ENCODE data around the gene NTN1.

GRCh38 chr17:9179602-9180001 is 158.3 kb downstream of the NTN1 start:
- TF ChIP-seq CTCF (IDR thresholded peaks at IDR 0.05) (no peak), POLR2AphosphoS5 (IDR thresholded peaks at IDR 0.05; ENCODE audit: low read depth, low read length) (no peak), REST (IDR thresholded peaks at IDR 0.05; ENCODE audit: insufficient read depth in 1 of 2, low read depth in 2 of 2, low read length in 1 of 2) (no peak)
